Neural cell (in vitro differentiated cells): ENCODE results near the gene TRUB2. TPM values are rescaled to one million over a fixed set of nuclear protein-coding genes. Genes with fewer than 3 reads are reported as not detected.
A peak's percentile ranks its signal among the peaks of the same experiment; 100 is the strongest.

Experiments
- H2AFZ ChIP-seq: fragments of 200-600, 300-800 bp; sonication (generic), shearing (Covaris generic); 2 replicates; pipeline ENCODE4 v1.6.0; 2014; ENCODE audit warnings: low read depth, mild to moderate bottlenecking, antibody characterized with exemption, low read length, moderate library complexity
- H3F3A ChIP-seq: fragments of 200-600 bp; shearing (Covaris generic); 2 replicates; pipeline ENCODE4 v1.6.1; 2016; ENCODE audit warnings: mild to moderate bottlenecking, moderate library complexity, mixed read lengths, antibody characterized with exemption, low read length; ENCODE audit not compliant: insufficient read depth, poor library complexity, severe bottlenecking
- H3K27ac ChIP-seq: fragments of 200-600, 300-800 bp; sonication (generic), shearing (Covaris generic); 2 replicates; pipeline ENCODE4 v1.5.1; 2014; ENCODE audit warnings: mild to moderate bottlenecking, low read length, moderate library complexity
- H3K27me3 ChIP-seq: fragments of 300-800, 200-600 bp; sonication (generic), shearing (Covaris generic); 2 replicates; pipeline ENCODE4 v1.6.0; 2014; ENCODE audit warnings: mild to moderate bottlenecking, low read depth, low read length, moderate library complexity; ENCODE audit not compliant: insufficient read depth
- H3K36me3 ChIP-seq: fragments of 300-800, 200-600 bp; sonication (generic), shearing (Covaris generic); 2 replicates; pipeline ENCODE4 v1.5.1; 2014; ENCODE audit warnings: mild to moderate bottlenecking, antibody characterized with exemption, low read length, moderate library complexity; ENCODE audit not compliant: insufficient read depth
- H3K4me2 ChIP-seq: fragments of 300-800, 200-600 bp; sonication (generic), shearing (Covaris generic); 2 replicates; pipeline ENCODE4 v1.6.0; 2014; ENCODE audit warnings: mild to moderate bottlenecking, low read length
- H3K4me3 ChIP-seq: fragments of 300-800, 200-600 bp; sonication (generic), shearing (Covaris generic); 2 replicates; pipeline ENCODE4 v1.5.1; 2014; ENCODE audit warnings: mild to moderate bottlenecking, low read length, moderate library complexity
- H3K79me2 ChIP-seq: fragments of 200-600 bp; shearing (Covaris generic); replicated peaks from 2 replicates; pipeline ENCODE4 v1.6.0; 2014; ENCODE audit warnings: mild to moderate bottlenecking, low read length, moderate library complexity; ENCODE audit not compliant: insufficient read depth
- H3K9ac ChIP-seq: fragments of 300-800, 200-600 bp; sonication (generic), shearing (Covaris generic); 2 replicates; pipeline ENCODE4 v1.6.1; 2016; ENCODE audit warnings: mild to moderate bottlenecking, low read length, mixed read lengths
- H3K9me2 ChIP-seq: fragments of 200-600 bp; shearing (Covaris generic); 2 replicates; pipeline ENCODE4 v1.6.1; 2016; ENCODE audit warnings: mild to moderate bottlenecking, low read length, mixed read lengths; ENCODE audit not compliant: insufficient read depth
- H3K9me3 ChIP-seq: fragments of 200-600, 300-800 bp; sonication (generic), shearing (Covaris generic); 2 replicates; pipeline ENCODE4 v1.6.1; 2016; ENCODE audit warnings: mild to moderate bottlenecking, mixed run types, low read length, moderate library complexity, mixed read lengths
- H4K20me1 ChIP-seq: fragments of 200-600 bp; shearing (Covaris generic); 2 replicates; pipeline ENCODE4 v1.6.1; 2016; ENCODE audit warnings: mild to moderate bottlenecking, mixed run types; ENCODE audit not compliant: insufficient read depth
- EP300 ChIP-seq: fragments of 450-650 bp; conservative IDR thresholded peaks from 2 replicates; pipeline ENCODE4 v1.6.1; 2014; ENCODE audit warnings: antibody characterized with exemption, mild to moderate bottlenecking, moderate library complexity; ENCODE audit not compliant: poor library complexity, severe bottlenecking
- EZH2 ChIP-seq: fragments of 200-600, 300-800 bp; shearing (Covaris generic), sonication (generic); IDR thresholded peaks from 2 replicates; pipeline ENCODE4 v1.6.1; 2014; ENCODE audit warnings: antibody characterized with exemption, low read length, borderline replicate concordance, mild to moderate bottlenecking; ENCODE audit not compliant: insufficient read depth, poor library complexity, severe bottlenecking
- MXI1 ChIP-seq: fragments of 450-650 bp; conservative IDR thresholded peaks from 2 replicates; pipeline ENCODE4 v1.6.1; 2014; ENCODE audit warnings: antibody characterized with exemption, mild to moderate bottlenecking; ENCODE audit not compliant: poor library complexity, severe bottlenecking
- POLR2AphosphoS5 ChIP-seq: IDR thresholded peaks from 2 replicates; pipeline ENCODE4 v1.6.1; 2012
- RAD21 ChIP-seq: fragments of 450-650 bp; conservative IDR thresholded peaks from 2 replicates; pipeline ENCODE4 v1.6.1; 2014; ENCODE audit warnings: antibody characterized with exemption, mild to moderate bottlenecking, moderate library complexity
- SMC3 ChIP-seq: fragments of 450-650 bp; conservative IDR thresholded peaks from 2 replicates; pipeline ENCODE4 v1.6.1; 2014; ENCODE audit warnings: antibody characterized with exemption, mild to moderate bottlenecking, moderate library complexity; ENCODE audit not compliant: poor library complexity
- TAF1 ChIP-seq: IDR thresholded peaks from 2 replicates; pipeline ENCODE4 v1.6.1; 2012; ENCODE audit warnings: low read depth
- polyA plus RNA-seq: library from polyadenylated mRNA; depleted of rRNA; stranded (reverse); fragments of >200 nt; gene quantifications from 2 replicates; pipeline ENCODE4 v1.2.3, GENCODE V29; 2014
- TF ChIP-seq, protein P1 (sequence below): fragments of 450-650 bp; IDR thresholded peaks from 2 replicates; pipeline ENCODE4 v1.5.1; 2014; ENCODE audit warnings: antibody characterized with exemption, mild to moderate bottlenecking, moderate library complexity; ENCODE audit not compliant: poor library complexity, severe bottlenecking
- TF ChIP-seq, protein P2 (sequence below): IDR thresholded peaks from 2 replicates; pipeline ENCODE4 v1.6.1; 2012; ENCODE audit warnings: borderline replicate concordance

TRUB2 gene
- polyA plus RNA-seq, 1 donor from 2014 or later: 22.3 TPM

DNA sequence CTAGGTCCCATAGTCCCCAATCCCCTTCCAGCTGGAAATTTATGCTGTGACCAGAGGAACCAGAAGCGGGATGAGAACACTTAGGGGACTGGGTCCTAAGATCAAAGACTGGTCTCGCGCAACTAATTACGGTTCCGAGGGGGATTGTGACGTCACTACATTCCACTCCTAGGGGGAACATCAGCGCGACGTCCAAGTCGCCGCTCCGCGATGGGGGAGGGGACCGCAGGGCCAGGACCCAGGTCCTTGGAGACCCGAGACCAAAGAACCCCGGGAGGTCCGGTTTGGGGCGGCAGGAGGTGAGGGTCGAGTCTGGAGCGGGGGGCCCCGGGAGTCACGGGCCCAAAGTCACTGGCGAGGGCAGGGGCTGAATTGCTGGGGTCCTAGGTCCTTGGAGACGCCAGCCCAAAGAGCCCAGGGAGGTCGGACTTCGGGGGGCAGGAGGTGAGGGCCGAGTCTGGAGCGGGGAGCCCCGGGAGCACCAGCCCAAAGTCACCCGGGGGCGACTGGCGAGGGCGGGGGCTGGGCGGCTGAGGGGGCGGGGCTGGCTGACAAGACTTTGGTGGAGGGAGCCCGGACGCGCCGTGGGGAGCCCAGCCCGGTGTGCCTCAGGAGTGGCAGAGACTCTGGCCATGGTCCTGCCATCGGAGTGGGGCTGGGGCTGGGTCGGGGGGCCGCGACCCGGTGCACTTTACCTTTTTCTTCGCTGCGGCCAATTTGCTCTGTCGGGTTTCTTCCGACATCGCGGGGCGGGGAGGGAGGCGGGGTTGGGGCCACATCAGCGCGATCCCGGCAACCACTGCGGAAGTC lies 46.8 kb downstream of the TRUB2 start, which contains the start of gene GOLGA2:
TSS of gene GOLGA2 (minus strand) at position 810 of the 810 bp plus-strand sequence. CDS start at position 779, 31 bp downstream.
- H3K9ac ChIP-seq: peak within 1 kb of the TSS; percentile 92
- peaks cover 15% of the 10 kb centered on the region for H3K79me2 ChIP-seq
- H3K9me2 ChIP-seq: no peaks in the 10 kb centered on the region
- H3F3A ChIP-seq: no peaks in the 10 kb centered on the region
- peak within 1 kb of the TSS; percentile 98 for H3K4me2 ChIP-seq
- H3K36me3 ChIP-seq: no peaks in the 10 kb centered on the region
- no peaks in the 10 kb centered on the region for H3K9me3 ChIP-seq
- peak within 1 kb of the TSS; percentile 77 for H2AFZ ChIP-seq
- H3K27me3 ChIP-seq: no peaks in the 10 kb centered on the region
- H4K20me1 ChIP-seq: no peaks in the 10 kb centered on the region
- H3K27ac ChIP-seq: peak within 1 kb of the TSS; percentile 63
- peak within 1 kb of the TSS; percentile 95 for H3K4me3 ChIP-seq
- TF ChIP-seq EP300: no peak
- TF ChIP-seq TAF1: no peak
- TF ChIP-seq, protein P1, sequence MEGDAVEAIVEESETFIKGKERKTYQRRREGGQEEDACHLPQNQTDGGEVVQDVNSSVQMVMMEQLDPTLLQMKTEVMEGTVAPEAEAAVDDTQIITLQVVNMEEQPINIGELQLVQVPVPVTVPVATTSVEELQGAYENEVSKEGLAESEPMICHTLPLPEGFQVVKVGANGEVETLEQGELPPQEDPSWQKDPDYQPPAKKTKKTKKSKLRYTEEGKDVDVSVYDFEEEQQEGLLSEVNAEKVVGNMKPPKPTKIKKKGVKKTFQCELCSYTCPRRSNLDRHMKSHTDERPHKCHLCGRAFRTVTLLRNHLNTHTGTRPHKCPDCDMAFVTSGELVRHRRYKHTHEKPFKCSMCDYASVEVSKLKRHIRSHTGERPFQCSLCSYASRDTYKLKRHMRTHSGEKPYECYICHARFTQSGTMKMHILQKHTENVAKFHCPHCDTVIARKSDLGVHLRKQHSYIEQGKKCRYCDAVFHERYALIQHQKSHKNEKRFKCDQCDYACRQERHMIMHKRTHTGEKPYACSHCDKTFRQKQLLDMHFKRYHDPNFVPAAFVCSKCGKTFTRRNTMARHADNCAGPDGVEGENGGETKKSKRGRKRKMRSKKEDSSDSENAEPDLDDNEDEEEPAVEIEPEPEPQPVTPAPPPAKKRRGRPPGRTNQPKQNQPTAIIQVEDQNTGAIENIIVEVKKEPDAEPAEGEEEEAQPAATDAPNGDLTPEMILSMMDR: no peak
- peak; percentile 40 for TF ChIP-seq POLR2AphosphoS5
- peak; percentile 3 for TF ChIP-seq RAD21
- TF ChIP-seq SMC3: no peak
- TF ChIP-seq, protein P2, sequence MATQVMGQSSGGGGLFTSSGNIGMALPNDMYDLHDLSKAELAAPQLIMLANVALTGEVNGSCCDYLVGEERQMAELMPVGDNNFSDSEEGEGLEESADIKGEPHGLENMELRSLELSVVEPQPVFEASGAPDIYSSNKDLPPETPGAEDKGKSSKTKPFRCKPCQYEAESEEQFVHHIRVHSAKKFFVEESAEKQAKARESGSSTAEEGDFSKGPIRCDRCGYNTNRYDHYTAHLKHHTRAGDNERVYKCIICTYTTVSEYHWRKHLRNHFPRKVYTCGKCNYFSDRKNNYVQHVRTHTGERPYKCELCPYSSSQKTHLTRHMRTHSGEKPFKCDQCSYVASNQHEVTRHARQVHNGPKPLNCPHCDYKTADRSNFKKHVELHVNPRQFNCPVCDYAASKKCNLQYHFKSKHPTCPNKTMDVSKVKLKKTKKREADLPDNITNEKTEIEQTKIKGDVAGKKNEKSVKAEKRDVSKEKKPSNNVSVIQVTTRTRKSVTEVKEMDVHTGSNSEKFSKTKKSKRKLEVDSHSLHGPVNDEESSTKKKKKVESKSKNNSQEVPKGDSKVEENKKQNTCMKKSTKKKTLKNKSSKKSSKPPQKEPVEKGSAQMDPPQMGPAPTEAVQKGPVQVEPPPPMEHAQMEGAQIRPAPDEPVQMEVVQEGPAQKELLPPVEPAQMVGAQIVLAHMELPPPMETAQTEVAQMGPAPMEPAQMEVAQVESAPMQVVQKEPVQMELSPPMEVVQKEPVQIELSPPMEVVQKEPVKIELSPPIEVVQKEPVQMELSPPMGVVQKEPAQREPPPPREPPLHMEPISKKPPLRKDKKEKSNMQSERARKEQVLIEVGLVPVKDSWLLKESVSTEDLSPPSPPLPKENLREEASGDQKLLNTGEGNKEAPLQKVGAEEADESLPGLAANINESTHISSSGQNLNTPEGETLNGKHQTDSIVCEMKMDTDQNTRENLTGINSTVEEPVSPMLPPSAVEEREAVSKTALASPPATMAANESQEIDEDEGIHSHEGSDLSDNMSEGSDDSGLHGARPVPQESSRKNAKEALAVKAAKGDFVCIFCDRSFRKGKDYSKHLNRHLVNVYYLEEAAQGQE: no peak
- no peak for TF ChIP-seq EZH2
- no peak for TF ChIP-seq MXI1

DNA sequence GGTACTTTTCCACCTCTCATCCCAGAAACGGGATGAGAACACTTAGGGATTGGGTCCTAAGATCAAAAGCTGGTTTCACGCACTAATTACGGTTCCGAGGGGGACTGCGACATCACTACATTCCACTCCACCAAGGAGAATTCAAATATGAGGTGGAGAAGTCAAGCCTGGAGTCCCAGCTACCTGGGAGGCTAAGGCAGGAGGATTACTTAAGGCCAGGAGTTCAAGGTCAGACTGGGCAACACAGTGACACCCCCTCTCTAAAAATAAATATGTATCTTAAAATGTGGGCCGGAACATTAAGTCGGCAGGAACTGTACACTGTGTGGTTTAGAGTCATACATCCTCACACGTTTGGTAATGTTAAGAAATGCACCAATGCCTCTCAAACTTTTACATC lies 48.0 kb downstream of the TRUB2 start:
- peak overlapping the region; percentile 94 for H3K4me2 ChIP-seq
- no peaks in the 10 kb centered on the region for H3F3A ChIP-seq
- no peaks in the 10 kb centered on the region for H3K9me3 ChIP-seq
- no peak overlapping the region for H2AFZ ChIP-seq
- peak overlapping the region; percentile 95 for H3K4me3 ChIP-seq
- H3K36me3 ChIP-seq: no peaks in the 10 kb centered on the region
- no peaks in the 10 kb centered on the region for H3K27me3 ChIP-seq
- peaks cover 15% of the 10 kb centered on the region for H3K79me2 ChIP-seq
- H3K9me2 ChIP-seq: no peaks in the 10 kb centered on the region
- no peak overlapping the region for H3K9ac ChIP-seq
- TF ChIP-seq SMC3 (no peak), POLR2AphosphoS5 (no peak), MXI1 (no peak), EP300 (no peak), TAF1 (no peak), EZH2 (no peak), RAD21 (no peak)
- TF ChIP-seq, protein P2: no peak
- TF ChIP-seq, protein P1: no peak
- no peak overlapping the region for H3K27ac ChIP-seq
- H4K20me1 ChIP-seq: no peaks in the 10 kb centered on the region
